ENCODE data around the gene PSD.

Gene PSD

GRCh38 chr10:102402512-102402896, 16.1 kb downstream of the PSD start:
- DNase-seq = no peak

GRCh38 chr10:102401735-102402511, 16.7 kb downstream of the PSD start:
- DNase-seq = no peak

GRCh38 chr10:102401342-102401654, 17.3 kb downstream of the PSD start:
- DNase-seq = no peak

GRCh38 chr10:102400598-102401341, 17.8 kb downstream of the PSD start:
- DNase-seq = no peak

- no peak for DNase-seq
Observed at GRCh38 chr10:102400076-102400475, 18.5 kb downstream of the PSD start.

GRCh38 chr10:102399217-102400021, 19.2 kb downstream of the PSD start:
- peak; percentile 91 for DNase-seq

GRCh38 chr10:102398172-102399020, 20.2 kb downstream of the PSD start:
- no peak for DNase-seq

GRCh38 chr10:102397222-102398171, 21.1 kb downstream of the PSD start:
- no peak for DNase-seq

GRCh38 chr10:102396730-102397151, 21.8 kb downstream of the PSD start:
- DNase-seq = no peak

GRCh38 chr10:102396317-102396650, 22.3 kb downstream of the PSD start:
- DNase-seq = no peak

- peak; percentile 92 for DNase-seq
Observed at GRCh38 chr10:102395400-102396316, 22.9 kb downstream of the PSD start, which contains the start of gene NFKB2. Gene NFKB2, plus strand, starts transcription at chr10:102395705. Its CDS starts 255 bp downstream, at chr10:102395960.

- peak; percentile 69 for DNase-seq
Observed at GRCh38 chr10:102394801-102395399, 23.7 kb downstream of the PSD start.

- peak; percentile 98 for DNase-seq
Observed at GRCh38 chr10:102394079-102394800, 24.3 kb downstream of the PSD start.

GRCh38 chr10:102393411-102394078, 25.0 kb downstream of the PSD start:
- no peak for DNase-seq

- DNase-seq = no peak
Observed at GRCh38 chr10:102392306-102392705, 26.3 kb downstream of the PSD start.

GRCh38 chr10:102389894-102390293, 28.7 kb downstream of the PSD start:
- no peak for DNase-seq

GRCh38 chr10:102384606-102385429, 33.8 kb downstream of the PSD start:
- no peak for DNase-seq

GRCh38 chr10:102384053-102384452, 34.5 kb downstream of the PSD start:
- peak; percentile 36 for DNase-seq

Data from stimulated activated CD4-positive, alpha-beta T cell treated with anti-CD3 and anti-CD28 coated beads, Interleukin-15, amount 100 ng/mL, for 24 hours (primary cell).